Activated T-cell treated with anti-CD3 and anti-CD28 coated beads, Interleukin-2, amount 50 U/mL, for 24 hours (primary cell): ENCODE measurements around the gene FANCC.
A peak's percentile ranks its signal among the peaks of the same experiment; 100 is the strongest.
"Not testable (repeated sequence)": the region's sequence is repeated elsewhere in the genome, so short reads cannot be mapped to it uniquely, and the experiment has no call there.

Experiments
- DNase-seq: peaks from one replicate; pipeline ENCODE4 v3.0.0-alpha.2; 2020
- H3K27ac Mint-ChIP-seq: 2 replicates; pipeline ENCODE4 v1.8.0; 2020; ENCODE audit warnings: mild to moderate bottlenecking, mixed read lengths
- H3K27me3 Mint-ChIP-seq: 2 replicates; pipeline ENCODE4 v1.8.0; 2020; ENCODE audit warnings: mixed read lengths
- H3K36me3 Mint-ChIP-seq: 2 replicates; pipeline ENCODE4 v1.8.0; 2020; ENCODE audit warnings: low read depth, mixed read lengths
- H3K4me1 Mint-ChIP-seq: 2 replicates; pipeline ENCODE4 v1.8.0; 2020; ENCODE audit warnings: low read depth, mixed read lengths
- H3K4me3 Mint-ChIP-seq: 2 replicates; pipeline ENCODE4 v1.8.0; 2020; ENCODE audit warnings: mild to moderate bottlenecking, moderate library complexity, mixed read lengths
- H3K9me3 Mint-ChIP-seq: 2 replicates; pipeline ENCODE4 v1.8.0; 2020; ENCODE audit warnings: mixed read lengths

Gene FANCC

GRCh38 chr9:95342571-95342970, 25.1 kb upstream of the FANCC start:
- H3K9me3 Mint-ChIP-seq, result no peaks in the 10 kb centered on the region
- H3K27ac Mint-ChIP-seq, result no peak overlapping the region
- H3K4me3 Mint-ChIP-seq, result no peak overlapping the region
- H3K36me3 Mint-ChIP-seq, result no peaks in the 10 kb centered on the region
- H3K4me1 Mint-ChIP-seq, result peaks cover 8% of the 10 kb centered on the region
- peaks cover 8% of the 10 kb centered on the region for H3K27me3 Mint-ChIP-seq
- DNase-seq, result no peak

- H3K27ac Mint-ChIP-seq, result no peak overlapping the region
- DNase-seq, result no peak
- peaks cover 8% of the 10 kb centered on the region for H3K4me1 Mint-ChIP-seq
- no peak overlapping the region for H3K4me3 Mint-ChIP-seq
- peaks cover 3% of the 10 kb centered on the region for H3K27me3 Mint-ChIP-seq
- H3K9me3 Mint-ChIP-seq, result no peaks in the 10 kb centered on the region
- H3K36me3 Mint-ChIP-seq, result no peaks in the 10 kb centered on the region
Measured at GRCh38 chr9:95341293-95341962, 23.9 kb upstream of the FANCC start.

GRCh38 chr9:95338243-95338642, 20.7 kb upstream of the FANCC start:
- no peaks in the 10 kb centered on the region for H3K9me3 Mint-ChIP-seq
- no peak for DNase-seq
- H3K27me3 Mint-ChIP-seq, result no peaks in the 10 kb centered on the region
- no peak overlapping the region for H3K27ac Mint-ChIP-seq
- H3K36me3 Mint-ChIP-seq, result no peaks in the 10 kb centered on the region
- H3K4me1 Mint-ChIP-seq, result no peaks in the 10 kb centered on the region
- no peak overlapping the region for H3K4me3 Mint-ChIP-seq

- Mint-ChIP-seq H3K36me3 (no peaks in the 10 kb centered on the region), H3K27ac (no peak overlapping the region), H3K27me3 (peaks cover 12% of the 10 kb centered on the region), H3K4me3 (no peak overlapping the region), H3K4me1 (no peaks in the 10 kb centered on the region), H3K9me3 (no peaks in the 10 kb centered on the region)
- peak; percentile 39 for DNase-seq
Measured at GRCh38 chr9:95336281-95336680, 18.8 kb upstream of the FANCC start.

- no peaks in the 10 kb centered on the region for H3K36me3 Mint-ChIP-seq
- no peak for DNase-seq
- H3K9me3 Mint-ChIP-seq, result no peaks in the 10 kb centered on the region
- no peak overlapping the region for H3K4me3 Mint-ChIP-seq
- H3K4me1 Mint-ChIP-seq, result no peaks in the 10 kb centered on the region
- peaks cover 12% of the 10 kb centered on the region for H3K27me3 Mint-ChIP-seq
- no peak overlapping the region for H3K27ac Mint-ChIP-seq
Measured at GRCh38 chr9:95333426-95333825, 15.9 kb upstream of the FANCC start.

GRCh38 chr9:95332860-95333259, 15.4 kb upstream of the FANCC start:
- H3K27me3 Mint-ChIP-seq, result peaks cover 12% of the 10 kb centered on the region
- H3K27ac Mint-ChIP-seq, result no peak overlapping the region
- H3K4me1 Mint-ChIP-seq, result no peaks in the 10 kb centered on the region
- H3K36me3 Mint-ChIP-seq, result no peaks in the 10 kb centered on the region
- no peak overlapping the region for H3K4me3 Mint-ChIP-seq
- H3K9me3 Mint-ChIP-seq, result no peaks in the 10 kb centered on the region
- DNase-seq, result no peak

GRCh38 chr9:95330720-95331404, 13.4 kb upstream of the FANCC start:
- no peak overlapping the region for H3K27ac Mint-ChIP-seq
- DNase-seq, result no peak
- peaks cover 2% of the 10 kb centered on the region for H3K36me3 Mint-ChIP-seq
- H3K4me3 Mint-ChIP-seq, result no peak overlapping the region
- peaks cover 12% of the 10 kb centered on the region for H3K27me3 Mint-ChIP-seq
- no peaks in the 10 kb centered on the region for H3K4me1 Mint-ChIP-seq
- H3K9me3 Mint-ChIP-seq, result peaks cover 3% of the 10 kb centered on the region

GRCh38 chr9:95329061-95329460, 11.6 kb upstream of the FANCC start:
- not testable (repeated sequence) for H3K27ac Mint-ChIP-seq, H3K9me3 Mint-ChIP-seq, H3K4me3 Mint-ChIP-seq, H3K36me3 Mint-ChIP-seq, H3K4me1 Mint-ChIP-seq, DNase-seq
- peaks cover 12% of the 10 kb centered on the region for H3K27me3 Mint-ChIP-seq

GRCh38 chr9:95327239-95327865, 9.8 kb upstream of the FANCC start:
- no peak for DNase-seq
- H3K27ac Mint-ChIP-seq, result no peak overlapping the region
- H3K36me3 Mint-ChIP-seq, result peaks cover 2% of the 10 kb centered on the region
- H3K4me3 Mint-ChIP-seq, result no peak overlapping the region
- H3K27me3 Mint-ChIP-seq, result peaks cover 5% of the 10 kb centered on the region
- H3K9me3 Mint-ChIP-seq, result peaks cover 3% of the 10 kb centered on the region
- peaks cover 3% of the 10 kb centered on the region for H3K4me1 Mint-ChIP-seq

GRCh38 chr9:95325221-95325620, 7.7 kb upstream of the FANCC start:
- H3K36me3 Mint-ChIP-seq, result peaks cover 2% of the 10 kb centered on the region
- H3K4me3 Mint-ChIP-seq, result no peak overlapping the region
- no peak for DNase-seq
- no peak overlapping the region for H3K27ac Mint-ChIP-seq
- peaks cover 3% of the 10 kb centered on the region for H3K9me3 Mint-ChIP-seq
- no peaks in the 10 kb centered on the region for H3K27me3 Mint-ChIP-seq
- peaks cover 3% of the 10 kb centered on the region for H3K4me1 Mint-ChIP-seq

- DNase-seq, result no peak
- Mint-ChIP-seq H3K36me3 (peaks cover 9% of the 10 kb centered on the region), H3K4me3 (peak overlapping the region; percentile 87), H3K27ac (peak overlapping the region; percentile 98), H3K9me3 (no peaks in the 10 kb centered on the region), H3K27me3 (peaks cover 9% of the 10 kb centered on the region), H3K4me1 (peaks cover 28% of the 10 kb centered on the region)
Measured at GRCh38 chr9:95317893-95318211, 343 bp upstream of the FANCC start.

- Mint-ChIP-seq H3K27me3 (peaks cover 15% of the 10 kb centered on the region), H3K9me3 (no peaks in the 10 kb centered on the region), H3K4me3 (peak overlapping the region; percentile 87), H3K36me3 (peaks cover 9% of the 10 kb centered on the region), H3K4me1 (peaks cover 35% of the 10 kb centered on the region), H3K27ac (peak overlapping the region; percentile 86)
- DNase-seq, result no peak
Measured at GRCh38 chr9:95316794-95317118, 753 bp downstream of the FANCC start.

- no peak for DNase-seq
- Mint-ChIP-seq H3K4me3 (peak overlapping the region; percentile 87), H3K36me3 (peaks cover 9% of the 10 kb centered on the region), H3K27ac (peak overlapping the region; percentile 86), H3K9me3 (no peaks in the 10 kb centered on the region), H3K27me3 (peaks cover 15% of the 10 kb centered on the region), H3K4me1 (peaks cover 37% of the 10 kb centered on the region)
Measured at GRCh38 chr9:95316274-95316673, 1.2 kb downstream of the FANCC start.

- no peak overlapping the region for H3K4me3 Mint-ChIP-seq
- DNase-seq, result no peak
- peaks cover 37% of the 10 kb centered on the region for H3K4me1 Mint-ChIP-seq
- peaks cover 15% of the 10 kb centered on the region for H3K27me3 Mint-ChIP-seq
- no peak overlapping the region for H3K27ac Mint-ChIP-seq
- H3K36me3 Mint-ChIP-seq, result peaks cover 9% of the 10 kb centered on the region
- no peaks in the 10 kb centered on the region for H3K9me3 Mint-ChIP-seq
Measured at GRCh38 chr9:95315108-95315746, 2.3 kb downstream of the FANCC start.

GRCh38 chr9:95313010-95313498, 4.5 kb downstream of the FANCC start:
- no peak overlapping the region for H3K27ac Mint-ChIP-seq
- peaks cover 9% of the 10 kb centered on the region for H3K36me3 Mint-ChIP-seq
- H3K27me3 Mint-ChIP-seq, result peaks cover 15% of the 10 kb centered on the region
- H3K4me1 Mint-ChIP-seq, result peaks cover 35% of the 10 kb centered on the region
- H3K9me3 Mint-ChIP-seq, result no peaks in the 10 kb centered on the region
- DNase-seq, result no peak
- H3K4me3 Mint-ChIP-seq, result peak overlapping the region; percentile 49
